H1 (cell line): Measurements from ENCODE around the gene ARHGAP22.

Experiments used
- CTCF ChIP-seq, 3 experiments: IDR thresholded peaks; 1 replicate in 2 of 3; 2 replicates in 1 of 3; pipeline versions ENCODE4 v1.5.1 to v1.6.1; 2011; ENCODE audit warnings: low read length in 3 of 3, mild to moderate bottlenecking in 3 of 3, inconsistent platforms in 2 of 3, low read depth in 1 of 3, moderate library complexity in 1 of 3; ENCODE audit not compliant: insufficient read depth in 1 of 3; ENCODE audit errors: control extremely low read depth in 1 of 3
- HDAC6 ChIP-seq: IDR thresholded peaks from one replicate; pipeline ENCODE4 v1.7.1; 2012; ENCODE audit warnings: low read depth, mild to moderate bottlenecking, inconsistent platforms, low read length, moderate library complexity
- POU5F1 ChIP-seq: IDR thresholded peaks from 2 replicates; pipeline ENCODE4 v1.6.1; 2011; ENCODE audit warnings: low read depth, mild to moderate bottlenecking, low read length, moderate library complexity
- TF ChIP-seq, protein P1 (sequence below): IDR thresholded peaks from 2 replicates; pipeline ENCODE4 v1.6.1; 2011; ENCODE audit warnings: low read length, improper control_type of control experiment
- TF ChIP-seq, protein P2 (sequence below): IDR thresholded peaks from 2 replicates; pipeline ENCODE4 v1.6.1; 2012; ENCODE audit warnings: low read length, inconsistent platforms

GRCh38 chr10:48638739-48639527, 34.1 kb upstream of the ARHGAP22 start:
- TF ChIP-seq CTCF (IDR thresholded peaks at IDR 0.05; ENCODE audit: control extremely low read depth in 1 of 3, insufficient read depth in 1 of 3, low read depth in 1 of 3, low read length in 3 of 3) (no peak), POU5F1 (no peak), HDAC6 (no peak)
- TF ChIP-seq, protein P1, sequence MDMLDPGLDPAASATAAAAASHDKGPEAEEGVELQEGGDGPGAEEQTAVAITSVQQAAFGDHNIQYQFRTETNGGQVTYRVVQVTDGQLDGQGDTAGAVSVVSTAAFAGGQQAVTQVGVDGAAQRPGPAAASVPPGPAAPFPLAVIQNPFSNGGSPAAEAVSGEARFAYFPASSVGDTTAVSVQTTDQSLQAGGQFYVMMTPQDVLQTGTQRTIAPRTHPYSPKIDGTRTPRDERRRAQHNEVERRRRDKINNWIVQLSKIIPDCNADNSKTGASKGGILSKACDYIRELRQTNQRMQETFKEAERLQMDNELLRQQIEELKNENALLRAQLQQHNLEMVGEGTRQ, result no peak
- TF ChIP-seq, protein P2, sequence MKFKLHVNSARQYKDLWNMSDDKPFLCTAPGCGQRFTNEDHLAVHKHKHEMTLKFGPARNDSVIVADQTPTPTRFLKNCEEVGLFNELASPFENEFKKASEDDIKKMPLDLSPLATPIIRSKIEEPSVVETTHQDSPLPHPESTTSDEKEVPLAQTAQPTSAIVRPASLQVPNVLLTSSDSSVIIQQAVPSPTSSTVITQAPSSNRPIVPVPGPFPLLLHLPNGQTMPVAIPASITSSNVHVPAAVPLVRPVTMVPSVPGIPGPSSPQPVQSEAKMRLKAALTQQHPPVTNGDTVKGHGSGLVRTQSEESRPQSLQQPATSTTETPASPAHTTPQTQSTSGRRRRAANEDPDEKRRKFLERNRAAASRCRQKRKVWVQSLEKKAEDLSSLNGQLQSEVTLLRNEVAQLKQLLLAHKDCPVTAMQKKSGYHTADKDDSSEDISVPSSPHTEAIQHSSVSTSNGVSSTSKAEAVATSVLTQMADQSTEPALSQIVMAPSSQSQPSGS, result no peak
